SHP77 treated with DMSO at 0.1 percent for 48 hours (cell line): ENCODE data around the gene CDC42BPB.

Experiments
- DNase-seq: peaks from one replicate; lab custom pipeline; 2025; lab: John Stamatoyannopoulos, UW

The CDC42BPB gene

GRCh38 chr14:102965971-102966655 lies 91.2 kb downstream of the CDC42BPB start:
- DNase-seq, result no peak

- DNase-seq, result no peak
These were observed 92.1 kb downstream of the CDC42BPB start for GRCh38 chr14:102965282-102965681.

- DNase-seq, result no peak
These were observed 93.1 kb downstream of the CDC42BPB start for GRCh38 chr14:102964152-102964730.

GRCh38 chr14:102962111-102962627 lies 95.2 kb downstream of the CDC42BPB start:
- DNase-seq, result no peak

GRCh38 chr14:102958461-102958860 lies 98.9 kb downstream of the CDC42BPB start:
- no peak for DNase-seq

GRCh38 chr14:102957222-102957621 lies 100.1 kb downstream of the CDC42BPB start:
- DNase-seq, result no peak

GRCh38 chr14:102955636-102956408 lies 101.5 kb downstream of the CDC42BPB start:
- DNase-seq, result no peak

- DNase-seq, result no peak
These were observed 103.1 kb downstream of the CDC42BPB start for GRCh38 chr14:102954081-102954789.

- DNase-seq, result no peak
These were observed 104.2 kb downstream of the CDC42BPB start for GRCh38 chr14:102953100-102953499.

- DNase-seq, result no peak
These were observed 105.1 kb downstream of the CDC42BPB start for GRCh38 chr14:102952276-102952675.

GRCh38 chr14:102951799-102952198 lies 105.5 kb downstream of the CDC42BPB start:
- no peak for DNase-seq

- DNase-seq, result no peak
These were observed 106.3 kb downstream of the CDC42BPB start for GRCh38 chr14:102951034-102951433.

- peak; percentile 42 for DNase-seq
These were observed 107.4 kb downstream of the CDC42BPB start for GRCh38 chr14:102949801-102950451.

- DNase-seq, result no peak
These were observed 108.1 kb downstream of the CDC42BPB start for GRCh38 chr14:102949062-102949800.

GRCh38 chr14:102948698-102949061 lies 108.7 kb downstream of the CDC42BPB start:
- no peak for DNase-seq

GRCh38 chr14:102947321-102948103 lies 109.8 kb downstream of the CDC42BPB start:
- DNase-seq, result no peak

GRCh38 chr14:102945346-102946130 lies 111.8 kb downstream of the CDC42BPB start:
- DNase-seq, result no peak

GRCh38 chr14:102944448-102945330 lies 112.7 kb downstream of the CDC42BPB start:
- no peak for DNase-seq
